HG03025 (cell line): ENCODE results near the gene DLGAP1.
"Not testable (repeated sequence)": the region's sequence is repeated elsewhere in the genome, so short reads cannot be mapped to it uniquely, and the experiment has no call there.

ENCODE experiments used
- ATAC-seq: cut with Tn5 transposase; IDR thresholded peaks from one replicate; pipeline ENCODE4 v1.9.1; 2021; ENCODE audit warnings: mild to moderate bottlenecking, moderate library complexity; ENCODE audit not compliant: unreplicated experiment, low FRiP score

The DLGAP1 gene

DNA sequence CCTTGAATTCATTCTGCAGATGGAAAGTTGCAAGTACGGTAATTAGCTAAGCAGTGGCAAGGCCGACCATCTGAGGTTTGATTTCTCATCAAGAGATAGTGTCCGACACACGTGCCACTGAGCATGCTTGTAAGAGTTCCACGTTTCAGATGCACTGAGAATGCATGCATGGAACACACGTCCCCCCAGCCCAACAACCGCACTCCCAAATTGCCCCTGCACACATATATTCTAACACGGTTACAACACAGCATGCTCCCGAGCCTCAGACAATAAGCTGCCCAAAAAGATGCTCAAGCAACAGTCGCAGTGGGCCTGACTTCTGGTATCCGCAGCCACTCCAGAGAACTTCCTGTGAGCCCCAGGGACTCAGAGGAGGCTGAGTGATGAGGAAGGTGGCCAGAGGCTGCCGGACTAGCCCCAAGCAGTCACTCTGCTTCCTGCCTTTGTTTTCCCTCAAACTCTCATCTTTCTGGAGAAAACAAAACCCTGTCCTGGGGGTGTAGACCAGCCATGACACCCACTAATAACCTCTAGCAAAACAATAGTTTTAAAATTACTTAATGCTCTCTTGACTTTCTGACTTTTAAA is 801.2 kb downstream of the DLGAP1 start:
- ATAC-seq, result no peak

- ATAC-seq, result no peak
Measured at GRCh38 chr18:3653263-3653850, 801.8 kb downstream of the DLGAP1 start.

GRCh38 chr18:3652380-3653262 is 802.5 kb downstream of the DLGAP1 start:
- no peak for ATAC-seq

DNA sequence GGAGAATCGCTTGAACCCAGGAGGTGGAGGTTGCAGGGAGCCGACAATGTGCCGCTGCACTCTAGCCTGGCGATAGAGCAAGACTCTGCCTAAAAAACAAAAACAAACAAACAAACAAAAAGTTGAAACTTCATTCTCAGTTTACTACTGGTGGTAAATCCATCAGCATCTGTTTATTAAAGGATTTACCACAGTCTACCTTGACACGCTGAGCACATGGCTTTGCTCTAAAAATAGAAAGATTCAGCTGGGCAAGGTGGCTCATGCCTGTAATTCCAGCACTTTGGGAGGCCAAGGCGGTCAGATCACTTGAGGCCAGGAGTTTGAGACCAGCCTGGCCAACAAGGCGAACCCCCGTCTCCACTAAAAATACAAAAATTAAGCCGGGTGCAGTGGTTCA is 803.8 kb downstream of the DLGAP1 start:
- no peak for ATAC-seq

- not testable (repeated sequence) for ATAC-seq
Measured at GRCh38 chr18:3650521-3651042, 804.5 kb downstream of the DLGAP1 start.

DNA sequence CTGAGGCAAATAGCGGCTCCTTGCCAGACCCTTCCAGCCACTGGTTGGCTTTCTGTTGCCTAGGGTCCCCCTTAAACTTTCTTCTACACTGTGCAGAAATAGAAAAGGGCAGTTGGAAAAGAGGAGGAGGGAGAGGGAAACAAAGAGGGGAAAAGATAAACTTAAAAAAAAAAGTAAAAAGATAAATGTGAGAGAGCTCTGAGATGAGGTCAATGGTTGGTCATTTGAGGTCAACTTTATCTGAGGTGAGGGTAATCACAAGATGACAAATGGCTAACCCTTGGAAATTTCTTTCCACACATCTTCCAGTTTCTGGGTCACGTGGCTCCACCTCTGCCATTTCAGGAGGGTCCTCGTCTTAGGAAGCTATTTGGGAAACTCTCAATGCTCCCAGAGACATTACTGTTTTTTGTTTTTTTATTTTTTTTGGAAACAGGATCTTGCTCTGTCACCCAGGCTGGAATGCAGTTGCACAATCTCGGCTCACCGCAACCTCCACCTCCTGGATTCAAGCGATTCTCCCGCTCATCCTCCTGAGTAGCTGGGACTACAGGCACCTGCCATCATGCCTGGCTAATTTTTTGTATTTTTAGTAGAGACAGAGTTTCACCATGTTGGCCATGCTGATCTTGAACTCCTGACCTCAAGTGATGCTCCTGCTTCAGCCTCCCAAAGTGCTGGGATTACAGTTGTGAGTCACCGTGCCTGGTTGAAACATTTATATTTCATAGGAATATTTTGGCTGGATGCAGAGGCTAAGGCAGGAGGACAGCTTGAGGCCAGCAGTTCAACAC is 805.3 kb downstream of the DLGAP1 start:
- no peak for ATAC-seq

GRCh38 chr18:3649135-3649632 is 805.9 kb downstream of the DLGAP1 start:
- no peak for ATAC-seq

DNA sequence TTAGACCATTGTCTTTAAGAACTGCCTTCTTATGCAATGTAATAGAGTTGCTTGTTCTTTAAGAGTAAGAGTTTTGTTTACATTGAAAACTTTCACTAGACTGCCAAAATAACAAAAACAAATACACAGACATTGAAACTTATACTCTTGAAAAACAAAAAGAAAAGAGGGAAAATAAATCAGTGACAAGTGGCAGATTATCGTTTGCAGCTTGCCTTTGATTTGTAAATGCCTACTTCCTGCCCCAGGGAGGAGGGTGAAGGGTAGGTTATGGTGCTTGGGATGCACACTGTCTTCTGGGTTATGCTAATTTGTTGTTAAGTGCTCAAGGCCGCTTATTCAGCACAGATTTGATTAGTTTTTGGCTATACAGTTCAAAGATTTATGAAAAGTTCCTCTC is 806.5 kb downstream of the DLGAP1 start:
- no peak for ATAC-seq

DNA sequence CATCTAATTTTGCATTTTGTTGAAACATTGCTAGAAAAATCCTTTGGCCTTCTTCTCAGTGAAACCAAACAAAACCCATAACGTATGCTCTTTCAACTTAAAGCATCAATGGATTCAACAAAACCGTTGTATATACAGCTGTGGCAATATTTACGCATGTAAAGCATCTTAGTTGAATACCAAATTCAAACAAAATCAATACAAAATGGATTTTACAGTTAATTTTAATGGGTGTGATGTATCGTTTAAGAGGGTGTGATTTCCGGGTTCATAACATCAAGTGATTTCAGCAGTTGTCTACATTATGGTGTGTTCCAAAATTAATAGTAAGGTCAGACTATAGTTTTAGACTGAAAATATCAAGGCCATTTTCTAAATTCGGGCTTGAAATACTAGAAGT is 806.9 kb downstream of the DLGAP1 start:
- ATAC-seq, result no peak

DNA sequence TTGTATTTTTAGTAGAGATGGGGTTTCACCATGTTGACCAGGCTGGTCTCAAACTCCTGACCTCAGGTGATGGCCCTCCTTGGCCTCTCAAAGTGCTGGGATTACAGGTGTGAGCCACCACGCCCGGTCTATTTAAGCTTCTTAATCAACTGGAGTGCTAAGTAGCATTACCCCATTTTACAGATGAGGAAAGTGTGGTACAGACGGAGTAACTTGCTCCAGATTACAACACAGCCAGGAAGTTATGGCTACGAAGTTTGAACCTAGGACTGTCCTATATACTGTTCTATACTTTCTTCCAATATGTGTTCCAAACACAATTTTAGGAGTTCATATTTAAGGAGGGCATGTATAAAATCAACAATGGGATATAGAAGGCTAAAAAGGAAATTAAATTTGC is 807.5 kb downstream of the DLGAP1 start:
- no peak for ATAC-seq

- ATAC-seq, result no peak
Measured at GRCh38 chr18:3645384-3646156, 809.5 kb downstream of the DLGAP1 start.

GRCh38 chr18:3634250-3634939 is 820.7 kb downstream of the DLGAP1 start:
- no peak for ATAC-seq

DNA sequence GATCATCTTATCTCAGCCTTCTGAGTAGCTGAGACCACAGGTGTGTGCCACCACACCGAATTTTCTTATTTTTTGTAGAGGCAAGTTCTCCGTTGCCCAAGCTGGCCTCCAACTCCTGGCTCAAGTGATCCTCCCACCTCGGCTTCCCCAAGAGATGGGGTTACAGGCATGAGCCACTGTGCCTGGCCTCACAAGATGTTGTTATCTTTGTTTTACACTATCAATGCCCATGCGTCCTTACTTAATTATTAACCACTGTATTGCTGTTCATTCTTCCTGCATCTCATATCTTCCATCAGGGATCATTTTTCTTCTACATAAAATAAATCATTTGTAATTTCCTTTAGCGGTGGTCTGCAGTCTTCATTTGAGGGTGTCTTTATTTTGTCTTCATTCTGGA is 823.2 kb downstream of the DLGAP1 start:
- no peak for ATAC-seq

GRCh38 chr18:3626929-3627458 is 828.1 kb downstream of the DLGAP1 start:
- no peak for ATAC-seq

DNA sequence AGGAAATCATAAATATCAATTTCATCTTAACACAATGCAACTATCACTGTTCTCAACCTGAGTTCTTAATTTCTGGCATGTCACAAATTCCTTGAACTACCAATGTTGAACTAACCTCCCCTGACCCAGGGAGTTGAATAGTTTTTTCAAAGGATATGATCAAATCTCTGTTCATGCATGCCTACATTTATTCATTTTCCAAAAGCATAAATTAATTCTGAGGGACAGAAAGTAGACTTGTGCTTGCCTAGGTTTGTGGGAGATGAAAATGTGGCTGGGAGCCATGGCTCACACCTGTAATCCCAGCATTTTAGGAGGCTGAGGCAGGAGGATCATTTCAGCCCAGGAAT is 829.4 kb downstream of the DLGAP1 start:
- no peak for ATAC-seq

GRCh38 chr18:3624935-3625741 is 830.0 kb downstream of the DLGAP1 start:
- no peak for ATAC-seq

DNA sequence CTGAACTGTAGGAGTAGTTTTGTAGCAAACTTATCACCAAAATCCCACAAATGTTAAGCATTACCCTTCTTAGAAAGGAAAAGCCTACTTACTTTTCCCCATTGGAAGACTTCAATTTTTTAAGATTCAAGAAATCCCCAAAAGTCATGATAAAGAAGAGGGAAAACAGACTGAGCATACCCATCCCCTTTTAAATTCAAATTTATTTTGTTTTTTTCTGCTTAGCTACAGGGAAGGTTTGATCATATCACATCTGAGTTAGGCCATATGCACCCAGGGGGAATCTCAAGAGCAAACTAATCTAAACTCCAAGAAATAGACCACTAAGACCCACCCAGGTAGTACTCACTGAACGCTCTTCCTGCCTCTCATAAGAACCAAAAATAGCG is 830.6 kb downstream of the DLGAP1 start:
- ATAC-seq, result no peak
